Ovary (tissue), 9 donors: ENCODE results near the gene POC1B. TPM values are rescaled to one million over a fixed set of nuclear protein-coding genes. Genes with fewer than 3 reads are reported as not detected.

Experiments used
- DNase-seq, 5 donors: peaks; one replicate each; pipeline ENCODE4 v3.0.0-alpha.2; 2019 to 2020
- H3K27ac ChIP-seq, 2 donors: fragments of 200-600 bp; one replicate each; pipeline versions ENCODE4 v1.5.1 to v1.8.0; 2019 to 2022
- H3K27me3 ChIP-seq: fragments of 200-600 bp; one replicate; pipeline ENCODE4 v1.8.0; 2022
- H3K36me3 ChIP-seq: fragments of 200-600 bp; sonication (generic); one replicate; pipeline ENCODE4 v1.5.1; 2019
- H3K4me1 ChIP-seq: one replicate; pipeline ENCODE4 v1.8.1; 2013; ENCODE audit warnings: mild to moderate bottlenecking, moderate library complexity; ENCODE audit not compliant: insufficient read depth
- H3K4me3 ChIP-seq: fragments of 200-600 bp; sonication (generic); one replicate; pipeline ENCODE4 v1.5.1; 2017
- H3K9me3 ChIP-seq, 2 donors: fragments of 200-600 bp in 1 of 2; sonication (generic) in 1 of 2; one replicate each; pipeline versions ENCODE4 v1.5.1 to v1.8.1; 2013 to 2019; ENCODE audit warnings: mild to moderate bottlenecking in 1 of 2, moderate library complexity in 1 of 2
- CTCF ChIP-seq, 3 donors: fragments of 450-650 bp in 2 of 3; fragments of 200-600 bp in 1 of 3; IDR thresholded peaks; one replicate each; pipeline versions ENCODE4 v1.5.1 to v1.8.0; 2016 to 2022; ENCODE audit warnings: antibody characterized with exemption in 3 of 3, mild to moderate bottlenecking in 1 of 3
- EP300 ChIP-seq: sonication (generic); formaldehyde crosslinking; IDR thresholded peaks from one replicate; pipeline ENCODE4 v1.6.1; 2017; ENCODE audit warnings: antibody characterized with exemption
- POLR2A ChIP-seq: fragments of 450-650 bp; IDR thresholded peaks from one replicate; pipeline ENCODE4 v1.6.1; 2017; ENCODE audit warnings: antibody characterized with exemption, mild to moderate bottlenecking, moderate library complexity
- WGBS, 3 donors: extraction: QIAGEN DNeasy Blood & Tissue Kit in 1 of 3; methylation state at CpG; one replicate each; pipeline versions ENCODE4 v1.1.5 to v1.1.7; 2013 to 2017; 5-methylcytosine and 5-hydroxymethylcytosine counted together
- intact Hi-C, 4 donors: fragments of 100-400 bp; cut with DNase I; formaldehyde crosslinking; loops; one replicate each; pipeline versions ENCODE4 v1.11.0 to v1.15.1; 2022 to 2023
- polyA plus RNA-seq, 2 donors: library from polyadenylated mRNA; stranded (reverse); fragments of 200-250 nt in 1 of 2; fragments of 350-450 nt in 1 of 2; fragmentation: Illumina TruSeq in 1 of 2; extraction: RNeasy Lipid Tissue Mini Kit (QIAGEN cat#74804) in 1 of 2; gene quantifications; one replicate each; pipeline ENCODE4 v1.2.3, GENCODE V29; 2013 to 2014
- small RNA-seq: library from RNA; depleted of rRNA; stranded (forward); fragments of <200 nt; gene quantifications from one replicate; pipeline ENCODE3, GENCODE V24; 2016
- total RNA-seq, 7 donors: library from RNA; depleted of rRNA in 2 of 7; stranded (reverse); fragments of >200 nt in 2 of 7; fragmentation: NEBNext Ultra II Directional in 3 of 7; extraction: Animal tissue kit (Norgen Biotek cat#: 25700) in 3 of 7; gene quantifications; one replicate each; pipeline versions ENCODE4 v1.1.0 to v1.2.4, GENCODE V29; 2016 to 2023
- donor health status: DM: no; HTN: no; CAD: no; lungs with moderate emphysema.
- donor health status: DM: no; HTN: no; CAD: no.
- donor health status: Bipolar disorder and iron deficiency.
- donor health status: DM: yes; HTN: yes; CAD: no.
- donor health status: DM: no; HTN: no; CAD: no.
- donor health status: DM: yes; HTN: yes; CAD: no.

Gene POC1B
- total and polyA plus RNA-seq, 9 donors = 8.5 to 29.2 (median 13.8) TPM

- no peaks in the 10 kb centered on the region for H3K4me1 ChIP-seq
- DNase-seq = no peak
- no peaks in the 10 kb centered on the region for H3K36me3 ChIP-seq
- no peak overlapping the region for H3K27ac ChIP-seq
- intact Hi-C loops = no loop called here
- no peak for TF ChIP-seq EP300
- no peak for TF ChIP-seq POLR2A
- no peak for TF ChIP-seq CTCF (IDR thresholded peaks at IDR 0.05)
- H3K27me3 ChIP-seq = no peaks in the 10 kb centered on the region
- 85 to 86% (median 86%) methylated on average over 7 of the region's 7 CpGs for WGBS, 3 donors
- H3K9me3 ChIP-seq = no peaks in the 10 kb centered on the region
- H3K4me3 ChIP-seq = no peak overlapping the region
These were observed 155.0 kb downstream of the POC1B start for GRCh38 chr12:89370850-89371249.

- 83 to 93% (median 88%) methylated on average over 3 of the region's 3 CpGs for WGBS, 3 donors
- intact Hi-C loops = no loop called here
- TF ChIP-seq POLR2A = no peak
- no peak for TF ChIP-seq CTCF (IDR thresholded peaks at IDR 0.05)
- Histone ChIP-seq H3K4me3 (no peak overlapping the region), H3K4me1 (no peaks in the 10 kb centered on the region), H3K27ac (no peak overlapping the region), H3K27me3 (no peaks in the 10 kb centered on the region), H3K36me3 (no peaks in the 10 kb centered on the region), H3K9me3 (no peaks in the 10 kb centered on the region)
- no peak for DNase-seq
These were observed 155.4 kb downstream of the POC1B start for GRCh38 chr12:89370421-89370831.

Small RNA genes lying within 50 kb of the gene (small RNA-seq; reads per million reads assigned to genes)
- gene AC025034.2 = not detected
- gene POC1B-GALNT4 = not detected

Other genes with a start within 250 kb of the POC1B start
- gene DUSP6, start 173.5 kb downstream of the POC1B start, total RNA-seq = 10 to 100 TPM; 10.8 to 34.4 (median 20.1) TPM
- 10 to 100 TPM; 20.6 to 35.5 TPM for gene DUSP6, start 173.5 kb downstream of the POC1B start, polyA plus RNA-seq
- 10 to 100 TPM in 1 of 7 donors, 1 to 10 TPM in 6; 2.7 to 12.5 (median 4.9) TPM for gene GALNT4, start 1.3 kb downstream of the POC1B start, total RNA-seq
- gene GALNT4, start 1.3 kb downstream of the POC1B start, polyA plus RNA-seq = 1 to 10 TPM; 2.0 to 5.3 TPM
- 10 to 100 TPM; 24.8 to 60.3 (median 33.0) TPM for gene ATP2B1, start 182.8 kb upstream of the POC1B start, total RNA-seq
- 10 to 100 TPM in 1 of 2 donors, 1 to 10 TPM in 1; 9.0 to 17.5 TPM for gene ATP2B1, start 182.8 kb upstream of the POC1B start, polyA plus RNA-seq